ENCODE results near the gene SLC6A17.

Gene SLC6A17

GRCh38 chr1:110220324-110220723 is 70.0 kb downstream of the SLC6A17 start:
- DNase-seq (ENCODE audit: low read depth in 3 of 3), result no peak

GRCh38 chr1:110221119-110221518 is 70.8 kb downstream of the SLC6A17 start:
- no peak for DNase-seq (ENCODE audit: low read depth in 3 of 3)

GRCh38 chr1:110223127-110223526 is 72.8 kb downstream of the SLC6A17 start:
- no peak for DNase-seq (ENCODE audit: low read depth in 3 of 3)

- DNase-seq (ENCODE audit: low read depth in 3 of 3), result no peak
Observed at GRCh38 chr1:110223581-110223980, 73.3 kb downstream of the SLC6A17 start.

GRCh38 chr1:110224240-110224995 is 74.1 kb downstream of the SLC6A17 start:
- no peak for DNase-seq (ENCODE audit: low read depth in 3 of 3)

- DNase-seq (ENCODE audit: low read depth in 3 of 3), result no peak
Observed at GRCh38 chr1:110225212-110225611, 74.9 kb downstream of the SLC6A17 start.

GRCh38 chr1:110225756-110226404 is 75.6 kb downstream of the SLC6A17 start:
- DNase-seq (ENCODE audit: low read depth in 3 of 3), result no peak

- no peak for DNase-seq (ENCODE audit: low read depth in 3 of 3)
Observed at GRCh38 chr1:110227774-110228173, 77.5 kb downstream of the SLC6A17 start.

- DNase-seq (ENCODE audit: low read depth in 3 of 3), result no peak
Observed at GRCh38 chr1:110228381-110228780, 78.1 kb downstream of the SLC6A17 start.

- DNase-seq (ENCODE audit: low read depth in 3 of 3), result no peak
Observed at GRCh38 chr1:110228869-110229268, 78.6 kb downstream of the SLC6A17 start.

GRCh38 chr1:110229348-110230001 is 79.2 kb downstream of the SLC6A17 start:
- no peak for DNase-seq (ENCODE audit: low read depth in 3 of 3)

GRCh38 chr1:110230381-110231199 is 80.3 kb downstream of the SLC6A17 start:
- no peak for DNase-seq (ENCODE audit: low read depth in 3 of 3)

- DNase-seq (ENCODE audit: low read depth in 3 of 3), result no peak
Observed at GRCh38 chr1:110233861-110234260, 83.6 kb downstream of the SLC6A17 start.

- DNase-seq (ENCODE audit: low read depth in 3 of 3), result no peak
Observed at GRCh38 chr1:110234691-110235090, 84.4 kb downstream of the SLC6A17 start.

GRCh38 chr1:110235181-110235833 is 85.0 kb downstream of the SLC6A17 start:
- DNase-seq (ENCODE audit: low read depth in 3 of 3), result no peak

- DNase-seq (ENCODE audit: low read depth in 3 of 3), result no peak
Observed at GRCh38 chr1:110235834-110236682, 85.8 kb downstream of the SLC6A17 start.

- no peak for DNase-seq (ENCODE audit: low read depth in 3 of 3)
Observed at GRCh38 chr1:110237386-110238152, 87.3 kb downstream of the SLC6A17 start.

- no peak for DNase-seq (ENCODE audit: low read depth in 3 of 3)
Observed at GRCh38 chr1:110239441-110240430, 89.4 kb downstream of the SLC6A17 start.
